ENCODE data around the gene HPCAL4. TPM values are rescaled to one million over a fixed set of nuclear protein-coding genes. Genes with fewer than 3 reads are reported as not detected.
A peak's percentile ranks its signal among the peaks of the same experiment; 100 is the strongest.

Gene HPCAL4
- total RNA-seq: not detected
- polyA plus RNA-seq (2013, experiment 1 of 2): 0.21 TPM
- 0.17 TPM for polyA plus RNA-seq (2013, experiment 2 of 2)
- long read RNA-seq, experiment 1: 0 reads
- long read RNA-seq, experiment 2: 0 reads
- long read RNA-seq, experiment 3: 0 reads
- long read RNA-seq, experiment 4: 0 reads

DNA sequence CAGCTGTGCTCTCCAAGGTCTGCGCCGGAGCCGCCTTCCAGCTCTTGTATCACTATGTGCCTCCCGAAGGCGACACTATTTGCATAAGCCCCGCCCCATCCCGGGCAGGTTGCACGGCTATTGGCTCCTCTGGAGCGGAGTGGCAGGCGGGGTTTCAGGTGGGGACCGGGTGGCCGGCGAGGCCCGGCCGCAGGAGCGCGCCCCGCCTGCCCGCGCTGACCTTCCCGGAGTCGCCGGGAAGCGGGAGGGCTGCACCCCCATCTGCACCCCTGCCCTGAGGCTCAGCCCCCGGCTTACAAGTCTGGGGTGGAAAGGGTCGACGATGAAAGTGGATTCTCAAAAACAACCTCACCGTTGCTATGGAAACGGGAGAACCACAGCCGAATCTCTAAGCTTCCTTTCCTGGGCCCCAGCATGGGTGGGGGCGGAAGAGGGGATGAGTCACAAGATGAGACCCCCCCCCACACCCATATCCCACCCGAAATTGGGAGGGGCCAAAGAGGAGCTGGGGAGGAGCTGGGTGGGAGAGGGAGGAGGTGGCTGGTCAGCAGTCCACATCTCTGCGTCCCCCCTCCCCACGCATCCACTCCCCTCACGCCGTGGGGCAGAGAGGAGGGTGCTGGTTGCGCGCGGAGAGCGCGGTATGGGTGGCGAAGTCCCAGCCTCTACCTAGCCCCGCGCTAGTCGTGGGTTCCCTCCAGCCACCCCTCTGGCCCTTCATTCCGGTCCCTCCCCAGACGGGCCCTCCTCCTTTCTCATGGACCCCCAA, at the start of gene HPCAL4:
Gene HPCAL4, minus strand, starts transcription at position 51 of the 769 bp plus-strand sequence. CDS start 6,830 bp downstream, outside the sequence.
- Mint-ChIP-seq H3K27me3 (ENCODE audit: insufficient read depth) (peaks cover 100% of the 10 kb centered on the region), H3K27ac (no peak within 1 kb of the TSS), H3K36me3 (ENCODE audit: low read depth) (no peaks in the 10 kb centered on the region), H3K4me1 (no peaks in the 10 kb centered on the region), H3K9me3 (no peaks in the 10 kb centered on the region), H3K4me3 (no peak within 1 kb of the TSS)
- Histone ChIP-seq H3K27me3 (ENCODE audit: control insufficient read depth, insufficient read depth, low read length, poor library complexity, severe bottlenecking) (peaks cover 100% of the 10 kb centered on the region), H3K27ac (ENCODE audit: low read depth, low read length) (no peak within 1 kb of the TSS), H3K9ac (ENCODE audit: extremely low read depth, low read length, poor library complexity, severe bottlenecking) (no peak within 1 kb of the TSS), H3K36me3 (ENCODE audit: control insufficient read depth, insufficient read depth, low read length) (no peaks in the 10 kb centered on the region), H3K9me3 (ENCODE audit: control insufficient read depth, low read length) (no peaks in the 10 kb centered on the region), H3K4me3 (ENCODE audit: low read length) (no peak within 1 kb of the TSS), H3K4me1 (ENCODE audit: control insufficient read depth, insufficient read depth, low read length) (no peaks in the 10 kb centered on the region)
- TF ChIP-seq, protein P1, sequence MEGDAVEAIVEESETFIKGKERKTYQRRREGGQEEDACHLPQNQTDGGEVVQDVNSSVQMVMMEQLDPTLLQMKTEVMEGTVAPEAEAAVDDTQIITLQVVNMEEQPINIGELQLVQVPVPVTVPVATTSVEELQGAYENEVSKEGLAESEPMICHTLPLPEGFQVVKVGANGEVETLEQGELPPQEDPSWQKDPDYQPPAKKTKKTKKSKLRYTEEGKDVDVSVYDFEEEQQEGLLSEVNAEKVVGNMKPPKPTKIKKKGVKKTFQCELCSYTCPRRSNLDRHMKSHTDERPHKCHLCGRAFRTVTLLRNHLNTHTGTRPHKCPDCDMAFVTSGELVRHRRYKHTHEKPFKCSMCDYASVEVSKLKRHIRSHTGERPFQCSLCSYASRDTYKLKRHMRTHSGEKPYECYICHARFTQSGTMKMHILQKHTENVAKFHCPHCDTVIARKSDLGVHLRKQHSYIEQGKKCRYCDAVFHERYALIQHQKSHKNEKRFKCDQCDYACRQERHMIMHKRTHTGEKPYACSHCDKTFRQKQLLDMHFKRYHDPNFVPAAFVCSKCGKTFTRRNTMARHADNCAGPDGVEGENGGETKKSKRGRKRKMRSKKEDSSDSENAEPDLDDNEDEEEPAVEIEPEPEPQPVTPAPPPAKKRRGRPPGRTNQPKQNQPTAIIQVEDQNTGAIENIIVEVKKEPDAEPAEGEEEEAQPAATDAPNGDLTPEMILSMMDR (conservative IDR thresholded peaks at IDR 0.05): no peak
- peak; percentile 99 for DNase-seq
- 0 to 10% methylated on average over 2 to 44 of the region's 47 CpGs for WGBS, 2 experiments (ENCODE audit: insufficient coverage in 1 of 2, insufficient read length in 1 of 2)

DNA sequence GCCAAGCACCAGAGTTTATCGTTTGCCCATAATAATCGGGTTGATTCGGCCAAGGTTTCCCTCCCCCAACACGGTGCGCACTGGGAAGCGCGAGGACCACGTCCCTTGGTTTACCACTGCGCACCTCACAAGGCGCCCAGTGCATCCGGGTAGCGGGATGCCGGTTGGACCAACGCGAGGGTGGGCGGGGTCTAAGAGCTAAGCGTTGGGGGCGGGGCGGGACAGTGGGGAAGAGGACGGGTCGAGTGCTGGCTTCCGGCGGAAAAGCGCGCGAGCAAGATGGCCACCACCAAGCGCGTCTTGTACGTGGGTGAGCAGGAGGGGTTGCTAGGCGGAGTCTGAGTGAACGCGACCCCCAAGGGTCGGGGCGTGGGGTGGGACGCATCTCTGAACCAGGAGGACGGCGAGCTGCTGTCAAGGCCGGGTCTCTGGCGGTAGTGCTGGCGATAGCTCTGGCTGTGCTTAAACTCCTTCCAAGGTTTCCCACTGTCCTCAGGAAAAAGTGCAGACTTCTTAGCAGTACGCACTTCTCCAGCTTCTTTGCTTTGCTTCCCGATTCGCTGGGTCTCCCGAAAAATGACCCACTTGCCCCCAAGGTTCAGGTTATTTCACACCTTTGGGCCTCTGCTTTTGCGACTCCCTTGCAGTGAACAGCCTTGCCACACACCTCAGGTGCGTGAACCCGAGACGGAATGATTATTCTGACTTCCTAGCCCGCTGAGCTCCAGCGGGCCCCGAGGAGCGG, 47.6 kb upstream of the HPCAL4 start, which contains the start of gene PPIE:
Gene PPIE, plus strand, starts transcription at position 261 of the 745 bp plus-strand sequence. Its CDS starts 19 bp downstream, at position 280.
- peaks cover 51% of the 10 kb centered on the region for H3K27me3 Mint-ChIP-seq (ENCODE audit: insufficient read depth)
- H3K9me3 Mint-ChIP-seq: peaks cover 6% of the 10 kb centered on the region
- no peak within 1 kb of the TSS for H3K27ac ChIP-seq (ENCODE audit: low read depth, low read length)
- 2% methylated on average over 27 to 52 of the region's 52 CpGs for WGBS, 2 experiments (ENCODE audit: insufficient coverage in 1 of 2, insufficient read length in 1 of 2)
- H3K27me3 ChIP-seq (ENCODE audit: control insufficient read depth, insufficient read depth, low read length, poor library complexity, severe bottlenecking): peaks cover 42% of the 10 kb centered on the region
- peak within 1 kb of the TSS; percentile 99 for H3K4me3 ChIP-seq (ENCODE audit: low read length)
- no peaks in the 10 kb centered on the region for H3K4me1 ChIP-seq (ENCODE audit: control insufficient read depth, insufficient read depth, low read length)
- H3K9me3 ChIP-seq (ENCODE audit: control insufficient read depth, low read length): no peaks in the 10 kb centered on the region
- peaks cover 35% of the 10 kb centered on the region for H3K36me3 ChIP-seq (ENCODE audit: control insufficient read depth, insufficient read depth, low read length)
- peak within 1 kb of the TSS; percentile 82 for H3K9ac ChIP-seq (ENCODE audit: extremely low read depth, low read length, poor library complexity, severe bottlenecking)
- H3K27ac Mint-ChIP-seq: peak within 1 kb of the TSS; percentile 96
- TF ChIP-seq, protein P1 (conservative IDR thresholded peaks at IDR 0.05): no peak
- H3K4me3 Mint-ChIP-seq: peak within 1 kb of the TSS; percentile 95
- peaks cover 7% of the 10 kb centered on the region for H3K4me1 Mint-ChIP-seq
- DNase-seq: peak; percentile 97
- peaks cover 27% of the 10 kb centered on the region for H3K36me3 Mint-ChIP-seq (ENCODE audit: low read depth)

DNA sequence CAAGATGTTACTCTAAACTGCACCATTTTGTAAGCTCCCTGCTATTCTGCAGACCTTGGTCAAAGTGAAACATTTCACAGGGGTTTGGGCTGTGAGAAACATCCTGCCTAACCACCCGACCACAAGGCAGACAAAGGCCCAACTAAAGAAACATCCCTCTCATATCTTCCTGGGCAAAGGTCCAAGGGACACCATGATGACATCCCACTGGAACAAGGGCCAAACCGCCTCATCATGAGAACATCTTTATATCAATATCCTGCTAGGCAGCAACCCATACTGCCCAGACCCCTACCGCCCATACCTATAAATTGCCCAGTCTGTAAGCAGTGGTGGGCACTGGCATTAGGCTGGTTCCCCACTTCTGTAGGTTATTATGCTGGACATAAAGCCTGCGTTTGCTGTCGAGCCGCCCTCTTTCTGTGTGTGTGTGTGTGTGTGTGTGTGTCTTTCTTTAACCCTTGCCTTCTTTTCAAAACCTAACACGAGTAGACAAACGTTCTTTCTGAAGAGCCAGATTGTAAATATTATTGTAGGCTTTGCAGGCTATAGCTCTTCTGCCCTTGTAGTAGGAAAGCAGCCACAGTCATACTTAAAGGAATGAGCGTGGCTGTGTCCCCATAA, 46.4 kb upstream of the HPCAL4 start:
- no peak overlapping the region for H3K27ac ChIP-seq (ENCODE audit: low read depth, low read length)
- WGBS, 2 experiments (ENCODE audit: insufficient coverage in 1 of 2, insufficient read length in 1 of 2): 90 to 100% methylated on average over 2 to 9 of the region's 9 CpGs
- Mint-ChIP-seq H3K27ac (no peak overlapping the region), H3K9me3 (peaks cover 6% of the 10 kb centered on the region), H3K27me3 (ENCODE audit: insufficient read depth) (peaks cover 62% of the 10 kb centered on the region), H3K36me3 (ENCODE audit: low read depth) (peaks cover 16% of the 10 kb centered on the region), H3K4me3 (no peak overlapping the region), H3K4me1 (peaks cover 7% of the 10 kb centered on the region)
- no peak overlapping the region for H3K9ac ChIP-seq (ENCODE audit: extremely low read depth, low read length, poor library complexity, severe bottlenecking)
- H3K36me3 ChIP-seq (ENCODE audit: control insufficient read depth, insufficient read depth, low read length): peaks cover 24% of the 10 kb centered on the region
- peaks cover 53% of the 10 kb centered on the region for H3K27me3 ChIP-seq (ENCODE audit: control insufficient read depth, insufficient read depth, low read length, poor library complexity, severe bottlenecking)
- H3K4me1 ChIP-seq (ENCODE audit: control insufficient read depth, insufficient read depth, low read length): no peaks in the 10 kb centered on the region
- no peak for DNase-seq
- no peaks in the 10 kb centered on the region for H3K9me3 ChIP-seq (ENCODE audit: control insufficient read depth, low read length)
- no peak overlapping the region for H3K4me3 ChIP-seq (ENCODE audit: low read length)
- TF ChIP-seq, protein P1 (conservative IDR thresholded peaks at IDR 0.05): no peak
